NCI-H446 treated with DMSO at 0.1 percent for 48 hours (cell line): ENCODE measurements around the gene THEMIS.
"Not testable (repeated sequence)": the region's sequence is repeated elsewhere in the genome, so short reads cannot be mapped to it uniquely, and the experiment has no call there.

ENCODE experiments used
- DNase-seq: peaks from one replicate; lab custom pipeline; 2025; lab: John Stamatoyannopoulos, UW

The THEMIS gene

GRCh38 chr6:127900935-127901334 is at the start of gene THEMIS:
Gene THEMIS, minus strand, starts transcription at chr6:127901058. Its CDS starts 126 bp downstream, at chr6:127900932.
- no peak for DNase-seq

GRCh38 chr6:127949251-127949650 is 48.4 kb upstream of the THEMIS start:
- no peak for DNase-seq

- no peak for DNase-seq
These were observed 45.5 kb upstream of the THEMIS start for GRCh38 chr6:127946388-127946787.

- DNase-seq: no peak
These were observed 44.7 kb upstream of the THEMIS start for GRCh38 chr6:127945434-127946097.

GRCh38 chr6:127941228-127941627 is 40.4 kb upstream of the THEMIS start:
- no peak for DNase-seq

- DNase-seq: no peak
These were observed 38.7 kb upstream of the THEMIS start for GRCh38 chr6:127939442-127940066.

- no peak for DNase-seq
These were observed 37.8 kb upstream of the THEMIS start for GRCh38 chr6:127938701-127939100.

GRCh38 chr6:127937747-127938146 is 36.9 kb upstream of the THEMIS start:
- DNase-seq: no peak

GRCh38 chr6:127937102-127937501 is 36.2 kb upstream of the THEMIS start:
- no peak for DNase-seq

- no peak for DNase-seq
These were observed 34.1 kb upstream of the THEMIS start for GRCh38 chr6:127934956-127935355.

- no peak for DNase-seq
These were observed 33.3 kb upstream of the THEMIS start for GRCh38 chr6:127933852-127934840.

GRCh38 chr6:127933137-127933536 is 32.3 kb upstream of the THEMIS start:
- no peak for DNase-seq

- no peak for DNase-seq
These were observed 31.9 kb upstream of the THEMIS start for GRCh38 chr6:127932708-127933107.

- DNase-seq: not testable (repeated sequence)
These were observed 25.6 kb upstream of the THEMIS start for GRCh38 chr6:127926441-127926840.

GRCh38 chr6:127924440-127924839 is 23.6 kb upstream of the THEMIS start:
- DNase-seq: no peak

- no peak for DNase-seq
These were observed 23.2 kb upstream of the THEMIS start for GRCh38 chr6:127924031-127924430.

- no peak for DNase-seq
These were observed 22.3 kb upstream of the THEMIS start for GRCh38 chr6:127923135-127923534.

GRCh38 chr6:127921982-127922381 is 21.1 kb upstream of the THEMIS start:
- DNase-seq: no peak

GRCh38 chr6:127920804-127921203 is 19.9 kb upstream of the THEMIS start:
- no peak for DNase-seq

GRCh38 chr6:127918506-127919427 is 17.9 kb upstream of the THEMIS start:
- no peak for DNase-seq

GRCh38 chr6:127917766-127918165 is 16.9 kb upstream of the THEMIS start:
- DNase-seq: no peak

- DNase-seq: no peak
These were observed 13.4 kb upstream of the THEMIS start for GRCh38 chr6:127914240-127914639.
